ENCODE data around the gene TMEM132D. TPM values are rescaled to one million over a fixed set of nuclear protein-coding genes. Genes with fewer than 3 reads are reported as not detected.

TMEM132D gene
- total RNA-seq, 1 donor = not detected

DNA sequence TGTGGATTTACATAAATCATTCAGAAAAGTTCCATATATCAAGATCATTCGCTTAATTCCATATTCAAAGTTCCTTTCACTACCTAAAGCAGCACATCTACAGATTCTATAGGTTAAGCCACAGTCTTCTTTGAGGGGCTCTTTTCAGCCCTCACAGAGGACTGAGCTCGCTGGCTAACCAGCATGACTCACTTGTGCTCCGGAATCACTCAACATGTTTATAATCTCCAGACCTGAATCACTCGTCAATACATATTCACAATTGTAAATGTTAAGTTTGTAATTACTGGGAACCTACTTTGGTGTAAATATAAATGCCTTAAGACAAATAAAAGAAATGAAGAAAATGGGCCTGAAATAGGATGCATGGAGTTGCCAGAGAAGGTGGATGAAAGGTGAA lies 315.7 kb downstream of the TMEM132D start:
- Histone ChIP-seq H4K20me1 (ENCODE audit: insufficient read depth, low read length) (no peaks in the 10 kb centered on the region), H3K4me1 (ENCODE audit: insufficient read depth, low read length) (no peaks in the 10 kb centered on the region), H3K79me2 (ENCODE audit: insufficient read depth, low read length) (no peaks in the 10 kb centered on the region), H3K27ac (ENCODE audit: low read depth, low read length) (no peak overlapping the region), H3K4me3 (ENCODE audit: insufficient read depth, low read length) (no peak overlapping the region), H2AFZ (ENCODE audit: low read length) (no peak overlapping the region), H3K36me3 (ENCODE audit: insufficient read depth, low read length) (no peaks in the 10 kb centered on the region), H3K9me3 (ENCODE audit: low read depth, low read length) (peaks cover 8% of the 10 kb centered on the region), H3K27me3 (ENCODE audit: insufficient read depth, low read length) (no peaks in the 10 kb centered on the region), H3K4me2 (ENCODE audit: insufficient read depth, low read length) (no peak overlapping the region)
- DNase-seq (ENCODE audit: insufficient read length, low spot score, missing footprints) = no peak
- TF ChIP-seq, protein P1, sequence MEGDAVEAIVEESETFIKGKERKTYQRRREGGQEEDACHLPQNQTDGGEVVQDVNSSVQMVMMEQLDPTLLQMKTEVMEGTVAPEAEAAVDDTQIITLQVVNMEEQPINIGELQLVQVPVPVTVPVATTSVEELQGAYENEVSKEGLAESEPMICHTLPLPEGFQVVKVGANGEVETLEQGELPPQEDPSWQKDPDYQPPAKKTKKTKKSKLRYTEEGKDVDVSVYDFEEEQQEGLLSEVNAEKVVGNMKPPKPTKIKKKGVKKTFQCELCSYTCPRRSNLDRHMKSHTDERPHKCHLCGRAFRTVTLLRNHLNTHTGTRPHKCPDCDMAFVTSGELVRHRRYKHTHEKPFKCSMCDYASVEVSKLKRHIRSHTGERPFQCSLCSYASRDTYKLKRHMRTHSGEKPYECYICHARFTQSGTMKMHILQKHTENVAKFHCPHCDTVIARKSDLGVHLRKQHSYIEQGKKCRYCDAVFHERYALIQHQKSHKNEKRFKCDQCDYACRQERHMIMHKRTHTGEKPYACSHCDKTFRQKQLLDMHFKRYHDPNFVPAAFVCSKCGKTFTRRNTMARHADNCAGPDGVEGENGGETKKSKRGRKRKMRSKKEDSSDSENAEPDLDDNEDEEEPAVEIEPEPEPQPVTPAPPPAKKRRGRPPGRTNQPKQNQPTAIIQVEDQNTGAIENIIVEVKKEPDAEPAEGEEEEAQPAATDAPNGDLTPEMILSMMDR (IDR thresholded peaks at IDR 0.05; ENCODE audit: extremely low read depth, low read depth, low read length) = no peak

- no peak overlapping the region for H3K4me3 ChIP-seq (ENCODE audit: insufficient read depth, low read length)
- TF ChIP-seq, protein P1 (IDR thresholded peaks at IDR 0.05; ENCODE audit: extremely low read depth, low read depth, low read length) = no peak
Measured at GRCh38 chr12:129585296-129585695, 318.5 kb downstream of the TMEM132D start.

GRCh38 chr12:129579879-129580278 lies 323.9 kb downstream of the TMEM132D start:
- Histone ChIP-seq H3K27ac (ENCODE audit: low read depth, low read length) (no peak overlapping the region), H3K27me3 (ENCODE audit: insufficient read depth, low read length) (no peaks in the 10 kb centered on the region), H4K20me1 (ENCODE audit: insufficient read depth, low read length) (no peaks in the 10 kb centered on the region), H3K79me2 (ENCODE audit: insufficient read depth, low read length) (no peaks in the 10 kb centered on the region), H3K4me3 (ENCODE audit: insufficient read depth, low read length) (no peak overlapping the region), H3K4me1 (ENCODE audit: insufficient read depth, low read length) (no peaks in the 10 kb centered on the region), H3K4me2 (ENCODE audit: insufficient read depth, low read length) (no peak overlapping the region), H3K36me3 (ENCODE audit: insufficient read depth, low read length) (no peaks in the 10 kb centered on the region), H3K9me3 (ENCODE audit: low read depth, low read length) (peaks cover 2% of the 10 kb centered on the region), H2AFZ (ENCODE audit: low read length) (no peak overlapping the region)
- TF ChIP-seq, protein P1 (IDR thresholded peaks at IDR 0.05; ENCODE audit: extremely low read depth, low read depth, low read length) = no peak
- no peak for DNase-seq (ENCODE audit: insufficient read length, low spot score, missing footprints)

More at GRCh38 chr12:129585296-129585695, 318.5 kb downstream of the TMEM132D start:
- no peak for DNase-seq (ENCODE audit: insufficient read length, low spot score, missing footprints)
- Histone ChIP-seq H4K20me1 (ENCODE audit: insufficient read depth, low read length) (no peaks in the 10 kb centered on the region), H3K36me3 (ENCODE audit: insufficient read depth, low read length) (no peaks in the 10 kb centered on the region), H3K4me1 (ENCODE audit: insufficient read depth, low read length) (no peaks in the 10 kb centered on the region), H3K79me2 (ENCODE audit: insufficient read depth, low read length) (no peaks in the 10 kb centered on the region), H3K4me2 (ENCODE audit: insufficient read depth, low read length) (no peak overlapping the region), H3K9me3 (ENCODE audit: low read depth, low read length) (peaks cover 8% of the 10 kb centered on the region), H3K27ac (ENCODE audit: low read depth, low read length) (no peak overlapping the region), H2AFZ (ENCODE audit: low read length) (no peak overlapping the region), H3K27me3 (ENCODE audit: insufficient read depth, low read length) (no peaks in the 10 kb centered on the region)

DNA sequence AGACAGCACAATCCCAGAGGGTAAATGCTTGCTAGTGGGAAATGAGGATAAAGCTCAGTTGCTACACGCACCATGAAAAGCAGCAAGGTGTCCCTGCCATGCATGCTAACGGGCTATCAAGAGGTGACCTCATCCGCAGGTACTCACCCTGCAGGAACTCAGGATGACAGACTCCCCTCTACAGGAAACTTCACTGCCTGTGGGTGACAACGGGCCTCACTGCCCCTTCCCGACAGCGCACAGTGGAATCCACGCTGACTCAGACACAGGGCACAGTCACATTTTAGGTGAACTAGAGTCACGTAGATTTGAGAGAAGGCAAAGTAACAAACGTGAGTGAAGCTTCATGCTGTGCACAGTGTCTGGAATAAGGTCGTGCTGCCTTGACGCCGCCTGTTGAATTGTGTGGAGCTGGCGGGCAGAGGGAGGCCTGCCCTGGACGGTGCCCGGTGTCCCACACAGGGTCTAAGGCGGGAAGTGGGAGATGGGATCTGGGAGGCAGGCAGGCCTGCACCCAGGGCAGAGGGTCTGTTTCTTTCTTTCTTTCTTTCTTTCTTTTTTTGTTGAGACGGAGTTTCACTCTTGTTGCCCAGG lies 331.8 kb downstream of the TMEM132D start:
- H3K4me1 ChIP-seq (ENCODE audit: insufficient read depth, low read length) = no peaks in the 10 kb centered on the region
- H3K9me3 ChIP-seq (ENCODE audit: low read depth, low read length) = no peaks in the 10 kb centered on the region
- TF ChIP-seq, protein P1 (IDR thresholded peaks at IDR 0.05; ENCODE audit: extremely low read depth, low read depth, low read length) = no peak
- no peaks in the 10 kb centered on the region for H3K79me2 ChIP-seq (ENCODE audit: insufficient read depth, low read length)
- H3K36me3 ChIP-seq (ENCODE audit: insufficient read depth, low read length) = no peaks in the 10 kb centered on the region
- no peaks in the 10 kb centered on the region for H3K27me3 ChIP-seq (ENCODE audit: insufficient read depth, low read length)
- no peaks in the 10 kb centered on the region for H4K20me1 ChIP-seq (ENCODE audit: insufficient read depth, low read length)
- no peak overlapping the region for H2AFZ ChIP-seq (ENCODE audit: low read length)
- H3K4me2 ChIP-seq (ENCODE audit: insufficient read depth, low read length) = no peak overlapping the region
- no peak for DNase-seq (ENCODE audit: insufficient read length, low spot score, missing footprints)
- no peak overlapping the region for H3K4me3 ChIP-seq (ENCODE audit: insufficient read depth, low read length)
- no peak overlapping the region for H3K27ac ChIP-seq (ENCODE audit: low read depth, low read length)

All from osteoblast (primary cell).